DOHH2 (cell line): ENCODE results near the gene VPS37D.

Experiments
- H3F3A ChIP-seq: fragments of 200-600 bp; sonication (generic), shearing (Covaris generic); 2 replicates; pipeline ENCODE4 v1.6.0; 2016; ENCODE audit warnings: antibody characterized with exemption, mild to moderate bottlenecking; ENCODE audit not compliant: control insufficient read depth, insufficient read depth
- H3K27ac ChIP-seq: fragments of 200-600 bp; sonication (generic); 2 replicates; pipeline ENCODE4 v1.5.1; 2014; ENCODE audit warnings: low read depth, mild to moderate bottlenecking, low read length, moderate library complexity
- H3K27me3 ChIP-seq: fragments of 200-600 bp; sonication (generic); 2 replicates; pipeline ENCODE4 v1.6.1; 2014; ENCODE audit warnings: mild to moderate bottlenecking, low read length, mixed read lengths; ENCODE audit not compliant: control insufficient read depth
- H3K36me3 ChIP-seq: fragments of 200-600 bp; sonication (generic); 2 replicates; pipeline ENCODE4 v1.6.1; 2014; ENCODE audit warnings: mild to moderate bottlenecking, low read length, moderate library complexity, mixed read lengths; ENCODE audit not compliant: control insufficient read depth
- H3K4me1 ChIP-seq: fragments of 200-600 bp; sonication (generic); 2 replicates; pipeline ENCODE4 v1.6.1; 2014; ENCODE audit warnings: mild to moderate bottlenecking, low read length, mixed read lengths; ENCODE audit not compliant: control insufficient read depth
- H3K4me2 ChIP-seq: fragments of 200-600 bp; sonication (generic); 2 replicates; pipeline ENCODE4 v1.6.0; 2014; ENCODE audit warnings: mild to moderate bottlenecking, low read length, moderate library complexity
- H3K4me3 ChIP-seq: fragments of 200-600 bp; sonication (generic); 2 replicates; pipeline ENCODE4 v1.5.1; 2014; ENCODE audit warnings: mild to moderate bottlenecking, low read length, mixed read lengths
- H3K79me2 ChIP-seq: fragments of 200-600 bp; sonication (generic); 2 replicates; pipeline ENCODE4 v1.6.1; 2014; ENCODE audit warnings: mild to moderate bottlenecking, low read length, mixed read lengths; ENCODE audit not compliant: control insufficient read depth
- H3K9me2 ChIP-seq: fragments of 200-600 bp; sonication (generic); replicated peaks from 2 replicates; pipeline ENCODE4 v1.6.1; 2014; ENCODE audit warnings: mild to moderate bottlenecking, low read length, mixed read lengths; ENCODE audit not compliant: control insufficient read depth
- H3K9me3 ChIP-seq: fragments of 200-600 bp; sonication (generic); 2 replicates; pipeline ENCODE4 v1.6.1; 2014; ENCODE audit warnings: antibody characterized with exemption, low read length, mixed read lengths; ENCODE audit not compliant: control insufficient read depth, insufficient read depth
- H4K20me1 ChIP-seq: fragments of 200-600 bp; sonication (generic); 2 replicates; pipeline ENCODE4 v1.6.0; 2014; ENCODE audit warnings: low read depth, mild to moderate bottlenecking, antibody characterized with exemption, low read length, moderate library complexity; ENCODE audit not compliant: control insufficient read depth, insufficient read depth
- CTCF ChIP-seq: fragments of 200-600 bp; sonication (generic); IDR thresholded peaks from one replicate; pipeline ENCODE4 v1.5.1; 2014; ENCODE audit warnings: antibody characterized with exemption, mild to moderate bottlenecking, low read depth, low read length; ENCODE audit not compliant: poor library complexity, severe bottlenecking
- EZH2phosphoT487 ChIP-seq: fragments of 200-600 bp; sonication (generic); IDR thresholded peaks from 2 replicates; pipeline ENCODE4 v1.6.1; 2017; ENCODE audit warnings: borderline replicate concordance, mild to moderate bottlenecking, antibody characterized with exemption, low read length, moderate library complexity, mixed read lengths

The VPS37D gene

GRCh38 chr7:73679709-73680108, 12.1 kb downstream of the VPS37D start:
- Histone ChIP-seq H3K4me3 (no peak overlapping the region), H3F3A (peaks cover 11% of the 10 kb centered on the region), H4K20me1 (0 out of 2 replicates have a peak, but pooled peaks cover 3% of the 10 kb centered on the region), H3K79me2 (peaks cover 64% of the 10 kb centered on the region), H3K27me3 (no peaks in the 10 kb centered on the region), H3K27ac (no peak overlapping the region), H3K4me1 (peaks cover 23% of the 10 kb centered on the region), H3K9me3 (no peaks in the 10 kb centered on the region), H3K4me2 (no peak overlapping the region), H3K9me2 (no peaks in the 10 kb centered on the region), H3K36me3 (peaks cover 33% of the 10 kb centered on the region)
- TF ChIP-seq EZH2phosphoT487 (no peak), CTCF (no peak)

- H3K9me3 ChIP-seq: no peaks in the 10 kb centered on the region
These were observed 12.9 kb downstream of the VPS37D start for GRCh38 chr7:73680501-73680900.

DNA sequence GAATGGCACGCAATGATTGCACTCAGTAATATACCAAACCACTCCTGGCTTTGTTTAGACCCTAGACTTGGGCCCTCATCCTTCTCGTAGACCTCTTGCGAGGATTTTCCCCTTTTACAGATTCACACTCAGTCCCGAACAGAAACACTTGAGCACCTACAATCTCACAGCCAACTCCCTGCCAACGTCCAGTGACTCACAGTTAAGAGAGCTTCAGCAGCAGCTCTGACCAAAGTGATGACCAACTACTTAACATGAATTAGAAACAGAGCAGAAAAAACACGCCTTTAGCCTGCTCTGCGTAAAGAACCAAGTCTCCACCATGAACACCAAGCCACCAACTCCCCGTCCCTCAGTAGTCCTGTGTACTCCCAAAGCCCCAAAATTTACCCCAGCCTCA, 13.4 kb downstream of the VPS37D start:
- Histone ChIP-seq H3K27me3 (no peaks in the 10 kb centered on the region), H3K9me2 (no peaks in the 10 kb centered on the region), H3K79me2 (peaks cover 77% of the 10 kb centered on the region), H3K4me3 (peak overlapping the region; percentile 80; the same call in 1 of the 2 replicates), H4K20me1 (0 out of 2 replicates have a peak, but pooled peaks cover 3% of the 10 kb centered on the region), H3K4me1 (peaks cover 26% of the 10 kb centered on the region), H3K9me3 (no peaks in the 10 kb centered on the region), H3K4me2 (peak overlapping the region; percentile 74), H3K27ac (no peak overlapping the region), H3F3A (no peaks in the 10 kb centered on the region), H3K36me3 (peaks cover 41% of the 10 kb centered on the region)
- no peak for TF ChIP-seq CTCF
- no peak for TF ChIP-seq EZH2phosphoT487

More at GRCh38 chr7:73680501-73680900, 12.9 kb downstream of the VPS37D start:
- Histone ChIP-seq H3K79me2 (peaks cover 72% of the 10 kb centered on the region), H3K4me3 (no peak overlapping the region), H3K27me3 (no peaks in the 10 kb centered on the region), H3K9me2 (no peaks in the 10 kb centered on the region), H3K4me2 (peak overlapping the region; percentile 74; the same call in 1 of the 2 replicates), H3K27ac (no peak overlapping the region), H3F3A (peaks cover 4% of the 10 kb centered on the region), H4K20me1 (0 out of 2 replicates have a peak, but pooled peaks cover 3% of the 10 kb centered on the region), H3K36me3 (peaks cover 40% of the 10 kb centered on the region), H3K4me1 (peaks cover 26% of the 10 kb centered on the region)
- TF ChIP-seq CTCF: no peak
- no peak for TF ChIP-seq EZH2phosphoT487

GRCh38 chr7:73682745-73683055, 15.1 kb downstream of the VPS37D start:
- H3K9me3 ChIP-seq: no peaks in the 10 kb centered on the region
- H3K36me3 ChIP-seq: peaks cover 56% of the 10 kb centered on the region
- no peaks in the 10 kb centered on the region for H3F3A ChIP-seq
- no peaks in the 10 kb centered on the region for H3K9me2 ChIP-seq
- H3K4me3 ChIP-seq: peak overlapping the region; percentile 80
- peaks cover 93% of the 10 kb centered on the region for H3K79me2 ChIP-seq
- H4K20me1 ChIP-seq: 0 out of 2 replicates have a peak, but pooled peaks cover 3% of the 10 kb centered on the region
- peaks cover 26% of the 10 kb centered on the region for H3K4me1 ChIP-seq
- peak overlapping the region; percentile 2; the same call in 1 of the 2 replicates for H3K27ac ChIP-seq
- TF ChIP-seq EZH2phosphoT487: no peak
- H3K4me2 ChIP-seq: peak overlapping the region; percentile 74
- no peaks in the 10 kb centered on the region for H3K27me3 ChIP-seq
